NCI-H2081 (cell line): Measurements from ENCODE around the gene IFI30.
"Not testable (repeated sequence)": the region's sequence is repeated elsewhere in the genome, so short reads cannot be mapped to it uniquely, and the experiment has no call there.

Experiments used
- DNase-seq, 2 experiments: peaks; one replicate each; lab custom pipeline; 2025; lab: John Stamatoyannopoulos, UW

The IFI30 gene

GRCh38 chr19:18152817-18153555 is 20.6 kb upstream of the IFI30 start, which contains the start of gene PIK3R2:
Gene PIK3R2 (plus strand): TSS chr19:18153163. CDS start chr19:18155880, 2,717 bp downstream.
- peak; percentile 98 to 99 for DNase-seq

GRCh38 chr19:18153556-18154134 is 20.0 kb upstream of the IFI30 start:
- DNase-seq: no peak

- DNase-seq: no peak
These were observed 18.2 kb upstream of the IFI30 start for GRCh38 chr19:18155095-18156087.

GRCh38 chr19:18156268-18156667 is 17.3 kb upstream of the IFI30 start:
- DNase-seq: no peak

- DNase-seq: peak; percentile 93 to 96
These were observed 16.7 kb upstream of the IFI30 start for GRCh38 chr19:18156841-18157464.

- DNase-seq: peak; percentile 89 to 96
These were observed 16.0 kb upstream of the IFI30 start for GRCh38 chr19:18157465-18158063.

GRCh38 chr19:18158467-18158866 is 15.1 kb upstream of the IFI30 start:
- no peak for DNase-seq

GRCh38 chr19:18159059-18159616 is 14.5 kb upstream of the IFI30 start:
- not testable (repeated sequence) for DNase-seq

GRCh38 chr19:18159810-18160209 is 13.8 kb upstream of the IFI30 start:
- no peak for DNase-seq

GRCh38 chr19:18160493-18160970 is 13.1 kb upstream of the IFI30 start:
- DNase-seq: no peak

GRCh38 chr19:18160971-18161635 is 12.5 kb upstream of the IFI30 start:
- DNase-seq: peak; percentile 63 to 65

GRCh38 chr19:18161636-18162002 is 12.0 kb upstream of the IFI30 start:
- DNase-seq: no peak

- DNase-seq: no peak
These were observed 9.5 kb upstream of the IFI30 start for GRCh38 chr19:18164072-18164471.

GRCh38 chr19:18165794-18166544 is 7.6 kb upstream of the IFI30 start:
- no peak for DNase-seq

- no peak for DNase-seq
These were observed 6.6 kb upstream of the IFI30 start for GRCh38 chr19:18167011-18167410.

GRCh38 chr19:18167975-18168645 is 5.5 kb upstream of the IFI30 start:
- DNase-seq: no peak

- DNase-seq: no peak
These were observed 4.8 kb upstream of the IFI30 start for GRCh38 chr19:18168673-18169381.

GRCh38 chr19:18170714-18171255 is 2.8 kb upstream of the IFI30 start:
- no peak for DNase-seq
